ENCODE data around the gene PRSS33. TPM values are rescaled to one million over a fixed set of nuclear protein-coding genes. Genes with fewer than 3 reads are reported as not detected.

Gene PRSS33
- polyA plus RNA-seq, 10 donors: not detected

DNA sequence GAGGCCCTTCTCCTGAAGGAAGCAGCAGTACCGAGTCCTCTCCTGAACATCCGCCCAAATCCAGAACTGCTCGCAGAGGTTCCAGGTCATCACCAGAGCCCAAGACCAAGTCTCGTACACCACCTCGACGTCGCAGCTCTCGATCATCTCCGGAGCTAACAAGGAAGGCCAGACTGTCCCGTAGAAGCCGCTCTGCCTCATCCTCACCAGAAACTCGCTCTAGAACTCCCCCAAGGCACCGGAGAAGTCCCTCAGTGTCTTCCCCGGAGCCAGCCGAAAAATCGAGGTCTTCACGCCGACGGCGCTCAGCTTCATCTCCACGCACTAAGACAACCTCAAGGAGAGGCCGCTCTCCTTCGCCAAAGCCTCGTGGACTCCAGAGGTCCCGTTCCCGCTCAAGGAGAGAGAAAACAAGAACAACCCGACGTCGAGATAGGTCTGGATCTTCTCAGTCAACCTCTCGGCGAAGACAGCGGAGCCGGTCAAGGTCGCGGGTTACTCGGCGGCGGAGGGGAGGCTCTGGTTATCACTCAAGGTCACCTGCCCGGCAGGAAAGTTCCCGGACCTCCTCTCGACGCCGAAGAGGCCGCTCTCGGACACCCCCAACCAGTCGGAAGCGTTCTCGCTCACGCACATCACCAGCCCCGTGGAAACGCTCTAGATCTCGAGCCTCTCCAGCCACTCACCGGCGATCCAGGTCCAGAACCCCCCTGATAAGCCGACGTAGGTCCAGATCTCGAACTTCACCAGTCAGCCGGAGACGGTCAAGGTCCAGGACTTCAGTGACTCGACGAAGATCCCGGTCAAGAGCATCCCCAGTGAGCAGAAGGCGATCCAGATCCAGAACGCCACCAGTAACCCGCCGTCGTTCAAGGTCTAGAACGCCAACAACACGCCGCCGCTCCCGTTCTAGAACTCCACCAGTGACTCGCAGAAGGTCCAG lies 21.6 kb downstream of the PRSS33 start:
- DNase-seq: no peak

- DNase-seq: no peak
These were observed 22.6 kb downstream of the PRSS33 start for GRCh38 chr16:2764718-2765117.

GRCh38 chr16:2763173-2763572 lies 24.2 kb downstream of the PRSS33 start:
- DNase-seq: no peak

DNA sequence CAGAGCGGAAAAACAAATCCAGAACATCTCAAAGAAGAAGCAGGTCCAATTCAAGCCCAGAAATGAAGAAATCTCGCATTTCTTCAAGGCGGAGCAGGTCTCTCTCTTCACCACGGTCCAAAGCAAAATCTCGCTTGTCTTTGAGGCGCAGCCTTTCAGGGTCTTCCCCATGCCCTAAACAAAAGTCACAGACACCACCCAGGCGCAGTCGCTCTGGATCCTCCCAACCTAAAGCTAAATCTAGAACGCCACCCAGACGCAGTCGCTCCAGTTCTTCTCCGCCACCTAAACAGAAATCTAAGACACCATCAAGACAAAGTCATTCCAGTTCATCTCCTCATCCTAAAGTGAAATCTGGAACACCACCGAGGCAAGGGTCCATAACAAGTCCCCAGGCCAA lies 24.6 kb downstream of the PRSS33 start:
- no peak for DNase-seq

DNA sequence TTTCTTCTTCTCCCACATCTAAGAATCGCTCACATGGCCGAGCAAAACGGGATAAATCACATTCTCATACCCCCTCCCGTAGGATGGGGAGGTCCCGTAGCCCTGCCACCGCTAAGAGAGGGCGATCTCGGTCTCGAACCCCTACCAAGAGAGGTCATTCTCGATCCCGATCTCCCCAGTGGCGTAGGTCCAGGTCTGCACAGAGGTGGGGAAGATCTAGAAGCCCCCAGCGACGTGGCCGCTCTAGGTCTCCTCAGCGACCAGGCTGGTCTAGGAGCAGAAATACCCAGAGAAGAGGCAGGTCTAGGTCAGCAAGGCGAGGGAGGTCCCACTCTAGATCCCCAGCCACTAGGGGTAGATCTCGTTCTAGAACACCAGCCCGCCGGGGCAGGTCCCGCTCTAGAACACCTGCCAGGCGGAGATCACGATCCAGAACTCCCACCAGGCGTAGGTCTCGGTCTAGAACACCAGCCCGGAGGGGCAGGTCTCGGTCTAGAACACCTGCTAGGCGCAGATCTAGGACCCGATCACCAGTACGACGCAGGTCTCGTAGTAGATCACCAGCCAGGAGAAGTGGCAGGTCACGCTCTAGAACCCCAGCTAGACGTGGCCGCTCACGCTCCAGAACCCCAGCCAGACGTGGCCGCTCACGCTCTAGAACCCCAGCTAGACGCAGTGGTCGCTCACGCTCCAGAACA lies 25.3 kb downstream of the PRSS33 start:
- DNase-seq: no peak

GRCh38 chr16:2761472-2761871 lies 25.9 kb downstream of the PRSS33 start:
- no peak for DNase-seq

- no peak for DNase-seq
These were observed 30.0 kb downstream of the PRSS33 start for GRCh38 chr16:2757344-2757743.

- DNase-seq: no peak
These were observed 30.9 kb downstream of the PRSS33 start for GRCh38 chr16:2756288-2757015.

DNA sequence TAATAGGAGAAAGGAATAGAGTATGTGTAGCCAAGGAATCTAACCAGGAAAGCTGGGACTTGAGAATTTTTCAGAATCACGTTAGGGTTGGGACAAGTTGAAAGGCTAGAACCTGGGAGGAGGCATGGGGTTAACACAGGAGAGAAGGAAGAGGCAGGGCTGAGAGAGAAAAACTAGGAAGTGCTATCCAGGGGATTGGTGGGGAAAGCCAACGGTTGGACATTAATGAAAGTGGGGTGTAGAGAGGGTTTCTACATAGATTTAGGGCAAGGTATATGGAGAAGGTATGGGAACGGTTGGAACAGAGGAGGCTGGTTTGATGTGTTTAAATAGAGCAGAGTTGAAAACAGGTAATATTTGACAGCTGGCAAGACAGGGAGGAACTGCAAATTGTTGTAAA lies 32.2 kb downstream of the PRSS33 start:
- DNase-seq: no peak

DNA sequence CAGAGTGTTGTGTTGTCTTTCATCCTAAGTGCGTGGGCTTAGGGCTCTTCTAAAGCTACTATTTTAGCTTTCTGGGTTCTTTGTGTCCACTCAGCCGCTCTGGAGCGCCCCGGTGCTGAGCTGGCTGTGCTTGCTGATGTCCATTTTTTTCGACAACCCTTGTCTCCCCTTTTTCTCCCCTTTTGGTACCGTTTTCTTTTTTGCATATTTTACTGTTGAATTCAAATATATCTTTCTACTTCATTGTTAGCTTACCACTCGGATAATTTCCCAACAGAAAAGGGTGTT lies 33.7 kb downstream of the PRSS33 start:
- DNase-seq: no peak

- DNase-seq: peak; percentile 58 to 92 (median 82)
These were observed 34.3 kb downstream of the PRSS33 start for GRCh38 chr16:2752850-2753732.

- peak; percentile 97 to 100 (median 98) for DNase-seq
These were observed 35.1 kb downstream of the PRSS33 start, which contains the start of gene SRRM2 for GRCh38 chr16:2752035-2752849. SRRM2 (plus strand) TSS chr16:2752638; CDS start chr16:2756365, 3,727 bp downstream.

DNA sequence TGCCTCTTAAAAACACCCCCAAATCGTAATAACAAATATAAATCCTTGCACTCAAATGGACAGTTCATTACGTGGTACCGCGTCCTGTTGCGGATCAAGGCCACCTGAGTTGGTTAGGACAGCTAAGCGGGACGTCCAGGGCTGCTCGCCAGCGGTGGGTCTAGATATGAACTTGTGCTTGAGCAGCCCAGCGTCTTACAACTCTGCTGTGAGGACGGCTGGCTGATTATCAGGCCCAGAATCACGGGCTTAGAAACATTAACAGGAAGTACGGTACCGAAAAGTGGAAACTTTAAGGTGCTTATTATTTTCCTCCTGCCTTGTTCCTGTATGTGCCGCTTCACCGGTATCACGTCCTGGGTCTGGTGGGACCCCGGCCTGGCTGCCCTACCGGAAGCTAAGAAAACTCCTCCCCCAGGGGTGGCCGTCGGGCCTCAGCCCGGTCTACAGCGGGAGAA lies 35.8 kb downstream of the PRSS33 start:
- peak in 1 of 3 donors; percentile 18 for DNase-seq

DNA sequence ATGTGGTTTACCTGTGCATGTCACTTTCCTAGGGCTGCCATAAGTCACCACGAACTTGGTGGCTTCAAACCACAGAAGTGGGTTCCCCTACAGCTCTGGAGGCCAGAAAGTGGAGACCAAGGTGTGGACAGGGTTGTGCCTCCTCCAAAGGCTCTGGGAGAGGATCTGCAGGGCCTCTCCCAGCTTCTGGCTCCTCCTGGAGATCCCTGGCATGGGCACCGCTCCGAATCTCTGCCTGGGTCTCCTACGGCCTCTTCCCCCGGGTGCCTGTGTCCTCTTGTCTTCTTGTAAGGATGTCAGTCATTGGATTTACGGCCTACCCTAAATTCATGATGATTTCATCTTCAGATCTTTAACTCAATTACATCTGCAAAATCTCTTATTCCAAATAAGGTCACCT lies 37.4 kb downstream of the PRSS33 start:
- no peak for DNase-seq

GRCh38 chr16:2749476-2749875 lies 37.9 kb downstream of the PRSS33 start:
- DNase-seq: no peak

DNA sequence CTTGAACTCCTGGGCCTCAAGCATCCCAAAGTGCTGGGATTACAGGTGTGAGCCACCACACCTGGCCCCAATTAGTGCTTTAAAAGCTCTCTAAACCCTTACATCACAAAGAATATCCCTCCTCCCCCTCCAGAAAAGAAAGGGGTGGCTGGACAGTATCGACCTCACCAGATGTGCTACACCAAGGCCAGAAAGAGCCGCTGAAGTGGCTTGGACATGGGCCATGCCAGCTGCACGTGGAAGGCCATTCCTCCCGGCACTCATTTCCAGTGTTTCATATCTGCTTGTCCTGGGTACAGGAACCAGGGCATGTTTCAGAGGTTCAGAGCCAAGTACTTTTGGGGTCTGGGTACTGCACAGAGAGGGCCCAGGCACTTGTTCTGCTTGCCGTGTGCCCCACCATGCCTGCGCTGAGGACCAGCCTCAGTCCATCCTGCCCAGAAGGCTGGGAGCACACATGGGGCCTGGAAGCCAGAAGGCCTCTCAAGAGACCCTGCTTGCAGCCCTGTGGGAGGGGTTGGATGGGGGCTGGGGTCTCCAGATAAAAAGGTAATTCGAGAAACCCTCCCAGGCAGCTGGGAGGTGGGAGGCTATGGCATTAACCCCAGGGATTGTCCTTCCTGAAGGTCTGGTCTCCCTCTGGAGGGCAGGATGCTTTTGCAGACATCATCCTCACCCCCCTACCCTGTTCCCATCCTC lies 38.5 kb downstream of the PRSS33 start:
- DNase-seq: no peak

GRCh38 chr16:2745961-2746360 lies 41.4 kb downstream of the PRSS33 start:
- DNase-seq: no peak

GRCh38 chr16:2745116-2745890 lies 42.1 kb downstream of the PRSS33 start:
- DNase-seq: no peak

- no peak for DNase-seq
These were observed 42.6 kb downstream of the PRSS33 start for GRCh38 chr16:2744711-2745110.

Data from muscle of back (tissue), 11 donors.